ENCODE results near the gene RASSF6.
A peak's percentile ranks its signal among the peaks of the same experiment; 100 is the strongest.
"Not testable (repeated sequence)": the region's sequence is repeated elsewhere in the genome, so short reads cannot be mapped to it uniquely, and the experiment has no call there.

- TF ChIP-seq, protein P1, sequence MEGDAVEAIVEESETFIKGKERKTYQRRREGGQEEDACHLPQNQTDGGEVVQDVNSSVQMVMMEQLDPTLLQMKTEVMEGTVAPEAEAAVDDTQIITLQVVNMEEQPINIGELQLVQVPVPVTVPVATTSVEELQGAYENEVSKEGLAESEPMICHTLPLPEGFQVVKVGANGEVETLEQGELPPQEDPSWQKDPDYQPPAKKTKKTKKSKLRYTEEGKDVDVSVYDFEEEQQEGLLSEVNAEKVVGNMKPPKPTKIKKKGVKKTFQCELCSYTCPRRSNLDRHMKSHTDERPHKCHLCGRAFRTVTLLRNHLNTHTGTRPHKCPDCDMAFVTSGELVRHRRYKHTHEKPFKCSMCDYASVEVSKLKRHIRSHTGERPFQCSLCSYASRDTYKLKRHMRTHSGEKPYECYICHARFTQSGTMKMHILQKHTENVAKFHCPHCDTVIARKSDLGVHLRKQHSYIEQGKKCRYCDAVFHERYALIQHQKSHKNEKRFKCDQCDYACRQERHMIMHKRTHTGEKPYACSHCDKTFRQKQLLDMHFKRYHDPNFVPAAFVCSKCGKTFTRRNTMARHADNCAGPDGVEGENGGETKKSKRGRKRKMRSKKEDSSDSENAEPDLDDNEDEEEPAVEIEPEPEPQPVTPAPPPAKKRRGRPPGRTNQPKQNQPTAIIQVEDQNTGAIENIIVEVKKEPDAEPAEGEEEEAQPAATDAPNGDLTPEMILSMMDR (conservative IDR thresholded peaks at IDR 0.05; ENCODE audit: low read length) = peak; percentile 19; the same call in 1 of the 2 replicates
- not testable (repeated sequence) for TF ChIP-seq EZH2phosphoT487 (IDR thresholded peaks at IDR 0.05; ENCODE audit: borderline replicate concordance)
Measured at GRCh38 chr4:73665924-73666323, 45.7 kb upstream of the RASSF6 start.

Measured in Loucy (cell line).